Stimulated activated CD8-positive, alpha-beta memory T cell treated with anti-CD3 and anti-CD28 coated beads, Interleukin-12 subunit alpha, Interleukin-12 subunit beta, amount 100 ng/mL, for 24 hours (primary cell): ENCODE measurements around the gene KIF1A.
"Not testable (repeated sequence)": the region's sequence is repeated elsewhere in the genome, so short reads cannot be mapped to it uniquely, and the experiment has no call there.

Experiments
- DNase-seq: peaks from one replicate; pipeline ENCODE4 v3.0.0-alpha.2; 2020; ENCODE audit errors: extremely low read depth

Gene KIF1A

GRCh38 chr2:240703417-240704341 lies 116.3 kb downstream of the KIF1A start:
- DNase-seq, result no peak

- no peak for DNase-seq
Observed at GRCh38 chr2:240702640-240703011, 117.4 kb downstream of the KIF1A start.

GRCh38 chr2:240701736-240702639 lies 118.0 kb downstream of the KIF1A start:
- DNase-seq, result no peak

- DNase-seq, result no peak
Observed at GRCh38 chr2:240701091-240701735, 118.8 kb downstream of the KIF1A start.

- DNase-seq, result not testable (repeated sequence)
Observed at GRCh38 chr2:240700616-240701015, 119.4 kb downstream of the KIF1A start.

- DNase-seq, result not testable (repeated sequence)
Observed at GRCh38 chr2:240699835-240700234, 120.2 kb downstream of the KIF1A start.

GRCh38 chr2:240698852-240699561 lies 121.0 kb downstream of the KIF1A start:
- DNase-seq, result not testable (repeated sequence)

- DNase-seq, result not testable (repeated sequence)
Observed at GRCh38 chr2:240696469-240696868, 123.5 kb downstream of the KIF1A start.

GRCh38 chr2:240695593-240695992 lies 124.4 kb downstream of the KIF1A start:
- not testable (repeated sequence) for DNase-seq

GRCh38 chr2:240694304-240694703 lies 125.7 kb downstream of the KIF1A start:
- DNase-seq, result not testable (repeated sequence)

- not testable (repeated sequence) for DNase-seq
Observed at GRCh38 chr2:240692583-240693561, 127.1 kb downstream of the KIF1A start.

- not testable (repeated sequence) for DNase-seq
Observed at GRCh38 chr2:240691631-240692420, 128.2 kb downstream of the KIF1A start, which contains the start of gene AQP12A. Gene AQP12A, plus strand, starts transcription at chr2:240691866. Its CDS starts 48 bp downstream, at chr2:240691914.

- DNase-seq, result not testable (repeated sequence)
Observed at GRCh38 chr2:240691075-240691427, 129.0 kb downstream of the KIF1A start.

- DNase-seq, result not testable (repeated sequence)
Observed at GRCh38 chr2:240690421-240691074, 129.5 kb downstream of the KIF1A start.

GRCh38 chr2:240689975-240690374 lies 130.0 kb downstream of the KIF1A start:
- no peak for DNase-seq

GRCh38 chr2:240688553-240688919 lies 131.5 kb downstream of the KIF1A start:
- no peak for DNase-seq

GRCh38 chr2:240687741-240688552 lies 132.1 kb downstream of the KIF1A start:
- DNase-seq, result no peak
